GM11168 (cell line): Measurements from ENCODE around the gene HORMAD2.
"Not testable (repeated sequence)": the region's sequence is repeated elsewhere in the genome, so short reads cannot be mapped to it uniquely, and the experiment has no call there.

Experiments used
- in situ Hi-C: fragments of 300-500 bp; cut with MboI; formaldehyde crosslinking; loops from one replicate; pipeline ENCODE4 v1.12.0; 2022; ENCODE audit warnings: low sequenced_read_pairs; ENCODE audit not compliant: unreplicated experiment

HORMAD2 gene

DNA sequence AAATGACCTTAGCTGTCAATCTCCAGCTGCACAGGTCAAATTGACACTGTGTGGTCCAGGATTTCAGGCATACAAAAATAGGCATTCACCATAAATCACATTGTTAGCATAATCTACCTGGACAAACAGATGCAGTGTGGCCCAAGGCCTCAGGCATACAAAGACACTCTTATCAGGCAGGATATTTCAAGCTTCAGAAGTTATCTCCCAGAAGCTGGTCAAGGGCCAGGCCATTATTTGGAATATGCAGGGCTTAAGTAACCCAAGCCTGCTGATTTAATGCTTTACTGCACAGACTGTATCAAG lies 25.5 kb upstream of the HORMAD2 start:
- in situ Hi-C loops = no loop called here

DNA sequence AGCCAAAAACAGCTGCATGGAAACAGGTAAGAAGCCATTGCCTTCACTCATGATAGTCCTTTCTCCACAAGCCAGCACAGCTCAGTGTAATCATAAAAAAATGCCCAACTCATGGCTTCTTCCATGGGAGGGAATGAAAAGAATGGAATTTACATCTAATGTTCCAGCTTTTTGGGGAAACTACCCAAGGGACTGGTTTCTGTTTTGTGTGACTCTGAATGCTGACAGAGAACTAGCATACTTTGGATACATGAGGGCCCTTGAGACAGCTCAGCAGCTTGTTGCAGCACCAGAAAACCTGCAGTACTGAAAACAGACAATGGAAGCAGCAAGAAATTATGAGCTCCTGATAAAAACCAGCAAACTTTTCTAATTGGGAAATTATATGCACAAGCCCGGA lies 24.2 kb upstream of the HORMAD2 start:
- in situ Hi-C loops = no loop called here

DNA sequence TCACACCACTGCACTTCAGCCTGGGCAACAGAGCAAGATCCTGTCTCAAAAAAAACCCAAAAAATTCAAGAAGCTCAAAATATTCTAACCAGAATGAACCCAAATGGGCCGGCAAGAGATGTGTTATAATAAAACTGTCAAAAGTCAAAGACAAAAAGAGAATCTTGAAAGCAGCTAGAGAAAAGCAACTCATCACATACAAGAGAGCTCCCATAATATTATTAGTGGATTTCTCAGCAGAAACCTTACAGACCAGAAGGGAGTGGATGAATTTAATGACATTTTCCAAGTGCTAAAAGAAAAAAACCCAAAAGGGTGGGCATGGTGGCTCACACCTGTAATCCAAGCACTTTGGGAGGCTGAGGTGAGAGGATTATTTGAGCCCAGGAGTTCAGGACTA lies 22.9 kb upstream of the HORMAD2 start:
- in situ Hi-C loops = no loop called here

DNA sequence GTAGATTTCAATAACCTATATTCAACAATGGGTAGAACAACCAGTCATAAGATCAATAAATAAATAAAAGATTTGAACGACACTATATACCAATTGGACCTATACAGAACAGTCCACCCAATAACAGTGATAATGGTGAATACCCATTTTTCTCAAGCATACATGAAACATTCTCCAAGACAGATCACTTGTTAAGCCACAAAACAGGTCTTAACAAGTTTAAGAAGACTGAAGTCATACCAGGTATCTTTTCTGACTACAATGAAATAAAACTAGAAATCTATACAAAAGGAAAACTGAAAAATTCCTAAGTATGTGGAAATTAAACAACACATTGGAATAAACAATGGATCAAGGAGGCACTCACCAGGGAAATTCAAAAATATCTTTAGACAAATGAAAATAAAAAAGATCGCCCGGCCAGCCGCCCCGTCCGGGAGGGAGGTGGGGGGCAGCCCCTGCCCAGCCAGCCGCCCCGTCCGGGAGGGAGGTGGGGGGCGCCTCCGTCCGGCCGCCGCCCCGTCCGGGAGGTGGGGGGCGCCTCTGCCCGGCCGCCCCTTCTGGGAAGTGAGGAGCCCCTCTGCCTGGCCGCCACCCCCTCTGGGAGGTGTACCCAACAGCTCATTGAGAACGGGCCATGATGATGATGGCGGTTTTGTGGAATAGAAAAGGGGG lies 20.8 kb upstream of the HORMAD2 start:
- in situ Hi-C loops = not testable (repeated sequence)

DNA sequence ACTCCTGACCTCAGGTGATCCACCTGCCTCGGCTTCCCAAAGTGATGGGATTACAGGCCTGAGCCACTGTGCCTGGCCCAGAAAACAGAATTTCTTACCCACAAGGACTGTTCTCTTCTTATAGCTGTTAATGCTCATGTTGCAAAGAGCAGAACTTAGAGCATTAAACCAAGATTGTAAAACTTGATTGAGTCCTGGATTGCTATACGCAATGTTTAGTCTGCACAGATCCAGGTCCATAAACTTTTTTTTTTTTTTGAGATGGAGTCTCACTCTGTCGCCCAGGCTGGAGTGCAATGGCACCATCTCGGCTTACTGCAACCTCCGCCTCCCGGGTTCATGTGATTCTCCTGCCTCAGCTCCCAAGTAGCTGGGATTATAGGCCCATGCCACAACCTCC lies 19.2 kb upstream of the HORMAD2 start:
- in situ Hi-C loops = not testable (repeated sequence)

DNA sequence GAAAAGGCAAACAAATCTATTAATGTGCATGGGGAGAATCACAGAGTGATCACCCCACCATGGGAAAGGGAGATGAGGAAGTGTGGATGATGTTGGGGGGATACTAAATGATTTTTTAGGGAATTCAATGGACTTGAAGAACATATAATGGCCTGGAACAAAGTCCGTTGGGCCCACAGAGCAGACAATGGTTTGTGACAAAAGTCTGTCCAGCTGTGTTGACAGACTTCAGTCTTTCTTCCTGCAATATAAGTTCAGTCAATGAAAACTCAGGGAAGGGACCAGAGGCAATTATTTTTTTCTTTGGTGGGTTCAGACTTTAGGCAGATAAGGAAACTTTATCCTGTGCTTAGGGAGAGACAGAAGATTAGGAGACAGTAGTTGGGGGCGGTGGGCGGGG lies 18.0 kb upstream of the HORMAD2 start:
- in situ Hi-C loops = no loop called here

DNA sequence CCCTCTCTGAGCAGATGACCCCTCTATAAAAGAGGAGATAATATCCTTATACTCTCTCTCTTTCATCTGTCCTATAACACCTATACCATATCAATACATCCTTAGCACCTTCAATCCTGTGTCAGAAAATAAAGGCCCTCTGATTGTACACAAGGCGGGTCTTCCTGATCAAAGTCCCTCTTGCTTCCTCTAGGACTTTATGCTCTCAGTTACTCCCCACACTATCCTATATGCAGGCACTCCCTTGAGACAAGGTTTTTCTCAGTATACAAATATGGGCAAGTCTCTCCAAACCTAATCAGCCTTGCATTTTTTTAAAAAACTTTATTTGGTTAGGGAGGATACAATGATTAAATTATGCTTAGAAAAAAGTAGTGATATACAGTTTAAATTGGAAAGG lies 17.3 kb upstream of the HORMAD2 start:
- in situ Hi-C loops = no loop called here

DNA sequence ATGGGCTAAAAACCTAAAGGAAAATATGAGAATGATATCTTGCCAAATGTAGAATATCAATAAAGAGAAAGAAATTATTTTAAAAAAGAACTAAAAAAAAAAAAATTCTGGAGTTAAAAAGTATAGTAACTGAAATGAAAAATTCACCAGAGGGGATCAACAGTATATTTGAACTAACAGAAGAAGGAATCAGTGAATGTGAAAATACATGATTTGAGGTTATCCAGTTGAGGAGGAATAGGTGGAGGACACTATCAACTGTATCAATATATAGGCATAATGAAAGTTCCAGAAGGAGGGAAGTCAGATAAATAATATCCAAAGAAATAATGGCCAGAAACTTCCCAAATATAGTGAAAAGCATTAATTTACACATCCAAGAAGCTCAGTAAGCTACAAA lies 16.1 kb upstream of the HORMAD2 start:
- in situ Hi-C loops = no loop called here

DNA sequence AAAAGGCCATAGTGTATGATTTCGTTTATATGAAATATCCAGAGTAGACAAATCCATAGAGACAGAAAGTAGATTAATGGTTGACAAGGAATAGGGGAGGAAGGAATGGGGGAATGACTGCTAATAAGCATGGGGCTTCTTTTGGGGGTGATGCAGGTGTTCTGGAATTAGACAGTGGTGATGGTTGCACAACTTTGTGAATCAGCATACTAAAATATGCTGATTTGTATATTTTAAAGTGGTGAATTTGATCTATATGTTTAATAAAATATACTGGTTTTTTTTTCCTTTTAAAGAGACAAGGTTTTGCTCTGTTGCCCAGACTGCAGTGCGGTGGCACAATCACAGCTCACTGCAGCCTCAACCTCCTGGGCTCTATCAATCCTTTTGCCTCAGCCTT lies 6.5 kb upstream of the HORMAD2 start:
- in situ Hi-C loops = no loop called here

DNA sequence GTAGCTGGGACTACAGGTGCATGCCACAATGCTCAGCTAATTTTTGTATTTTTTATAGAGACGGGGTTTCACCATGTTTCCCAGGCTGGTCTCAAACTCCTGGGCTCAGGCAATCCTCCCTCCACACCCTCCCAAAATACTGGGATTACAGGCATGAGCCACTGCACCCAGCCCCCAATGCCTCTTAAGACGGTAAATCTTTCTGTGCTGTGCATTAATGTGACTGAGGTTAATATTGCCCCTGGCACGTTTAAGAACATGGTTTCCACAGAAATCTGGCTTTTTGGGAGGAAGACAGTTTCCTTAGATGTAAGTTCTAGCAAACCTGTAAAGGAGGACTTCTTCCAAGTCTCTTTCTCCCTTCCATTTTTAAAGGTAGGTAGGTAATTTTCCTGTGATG lies 6.1 kb upstream of the HORMAD2 start:
- in situ Hi-C loops = no loop called here

DNA sequence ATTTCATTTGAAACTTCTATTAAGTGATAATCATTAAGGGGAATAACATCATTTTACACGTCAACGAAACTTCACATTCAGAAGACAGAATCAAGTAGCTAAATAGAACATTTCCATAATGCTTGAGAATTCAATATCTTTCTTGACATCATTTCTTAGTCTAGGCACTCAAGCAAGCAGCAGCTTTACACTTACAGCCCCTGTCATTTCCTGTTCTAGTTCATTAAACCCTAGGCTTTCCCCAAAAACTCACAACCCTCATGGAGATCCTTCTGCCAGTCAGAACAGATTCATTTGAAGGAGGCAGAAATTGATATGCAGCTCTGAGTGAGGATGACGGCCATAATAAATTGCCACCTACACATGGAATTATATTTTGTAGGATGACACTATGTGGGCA lies 5.3 kb upstream of the HORMAD2 start:
- in situ Hi-C loops = no loop called here

DNA sequence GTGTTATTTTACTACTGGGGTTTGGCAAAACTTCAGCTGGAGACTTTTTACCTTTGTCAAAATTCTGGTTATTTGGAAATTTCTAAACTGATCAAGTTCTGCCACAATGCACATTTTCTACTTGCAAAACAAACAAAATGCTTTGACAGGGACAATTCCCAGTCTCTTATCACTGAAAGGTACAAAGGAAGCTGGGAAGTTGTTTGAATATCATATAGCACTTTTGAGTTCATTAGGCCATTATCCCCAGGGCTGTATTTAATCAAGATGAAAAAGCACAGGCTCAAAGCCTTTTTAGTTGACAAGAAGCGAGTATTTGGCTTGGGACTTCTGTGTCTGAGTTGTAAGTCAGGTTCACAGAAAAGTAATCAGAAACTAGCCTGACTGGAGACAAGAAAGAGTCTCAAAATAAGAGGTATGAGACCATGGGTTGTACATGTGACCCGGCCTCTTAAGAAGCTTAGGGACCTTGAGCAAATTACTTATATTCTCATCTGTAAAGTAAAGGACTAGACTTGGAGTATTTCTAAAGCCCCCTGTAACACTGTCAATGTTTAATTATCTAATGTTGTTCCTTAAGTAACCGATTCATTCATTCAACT lies 2.9 kb upstream of the HORMAD2 start:
- in situ Hi-C loops = no loop called here

DNA sequence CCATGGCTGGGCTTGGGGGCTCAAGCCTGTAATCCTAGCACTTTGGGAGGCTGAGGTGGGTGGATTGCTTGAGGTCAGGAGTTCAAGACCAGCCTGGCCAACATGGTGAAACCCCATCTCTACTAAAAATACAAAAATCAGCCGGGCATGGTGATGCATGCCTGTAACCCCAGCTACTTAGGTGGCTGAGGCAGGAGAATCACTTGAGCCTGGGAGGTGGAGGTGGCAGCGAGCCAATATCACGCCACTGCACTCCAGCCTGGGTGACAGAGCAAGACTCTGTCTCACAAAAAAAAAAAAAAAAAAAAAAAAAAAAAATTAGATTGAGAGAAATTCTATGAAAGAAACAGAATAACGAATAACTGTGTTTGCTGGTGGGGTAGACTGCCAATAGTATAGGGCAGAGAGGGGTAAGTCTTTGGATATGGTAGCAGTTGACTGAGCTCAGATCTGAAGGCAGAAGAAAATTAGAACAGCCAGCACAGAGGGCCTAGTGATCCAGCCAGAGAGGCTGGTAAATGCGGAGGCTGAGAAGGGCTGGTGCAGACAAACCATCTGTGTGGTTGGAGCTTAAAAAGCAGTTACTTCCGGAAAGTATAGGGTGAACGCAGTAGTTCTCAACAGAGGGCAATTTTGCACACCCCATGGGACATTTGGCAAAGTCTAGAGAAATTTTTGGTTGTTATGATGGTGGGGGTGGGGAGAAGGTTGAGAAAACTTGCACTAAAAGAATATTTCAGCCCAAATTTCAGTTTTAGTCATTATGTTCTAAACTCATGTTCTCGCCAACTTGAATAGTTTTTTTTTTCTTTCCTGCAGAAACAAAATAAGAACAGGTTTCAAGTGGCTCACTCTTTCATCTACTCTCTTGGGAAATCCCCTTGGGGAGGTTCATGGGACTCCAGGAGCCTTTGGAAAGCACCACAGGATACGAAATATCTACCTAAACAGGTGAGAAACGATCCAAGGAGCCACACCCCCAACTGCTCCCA lies 1.6 kb upstream of the HORMAD2 start:
- in situ Hi-C loops = no loop called here

DNA sequence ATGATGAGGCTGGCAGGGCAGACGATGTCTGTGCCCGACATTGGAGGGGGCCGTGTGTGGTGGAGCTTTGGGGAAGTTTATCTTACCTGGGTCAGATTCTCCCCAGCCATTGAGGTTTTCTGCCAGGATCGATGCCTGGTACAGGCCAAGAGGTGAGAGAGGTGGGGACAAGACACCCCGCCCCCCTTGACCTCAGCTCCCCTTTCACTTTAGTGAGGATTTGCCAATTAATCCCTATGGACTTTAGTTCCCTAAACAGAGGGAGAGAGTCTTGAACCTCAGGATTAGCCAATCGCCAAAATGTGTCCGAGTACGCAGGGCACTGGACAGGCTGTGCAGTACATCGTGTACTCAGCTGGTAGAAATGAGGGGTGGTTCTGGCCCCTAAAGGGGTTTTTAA lies 541 bp downstream of the HORMAD2 start:
- in situ Hi-C loops = no loop called here

DNA sequence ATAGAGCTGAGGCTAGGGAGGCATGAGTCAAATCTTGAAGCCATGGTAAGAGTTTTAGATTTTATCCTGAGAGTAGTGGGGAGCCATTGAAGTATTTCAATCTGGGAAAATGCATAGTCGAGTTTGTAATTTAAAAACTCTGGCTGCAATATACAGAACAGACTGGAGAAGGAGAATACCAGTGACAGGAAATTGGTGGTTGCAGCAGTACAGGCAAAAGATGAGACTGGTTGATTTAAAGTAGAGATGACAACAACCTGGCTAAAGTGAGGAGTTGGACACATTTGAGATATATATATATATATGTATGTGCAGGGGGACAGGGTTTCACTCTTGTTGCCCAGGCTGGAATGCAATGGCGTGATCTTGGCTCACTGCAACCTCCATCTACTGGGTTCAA lies 6.2 kb downstream of the HORMAD2 start:
- in situ Hi-C loops = no loop called here

DNA sequence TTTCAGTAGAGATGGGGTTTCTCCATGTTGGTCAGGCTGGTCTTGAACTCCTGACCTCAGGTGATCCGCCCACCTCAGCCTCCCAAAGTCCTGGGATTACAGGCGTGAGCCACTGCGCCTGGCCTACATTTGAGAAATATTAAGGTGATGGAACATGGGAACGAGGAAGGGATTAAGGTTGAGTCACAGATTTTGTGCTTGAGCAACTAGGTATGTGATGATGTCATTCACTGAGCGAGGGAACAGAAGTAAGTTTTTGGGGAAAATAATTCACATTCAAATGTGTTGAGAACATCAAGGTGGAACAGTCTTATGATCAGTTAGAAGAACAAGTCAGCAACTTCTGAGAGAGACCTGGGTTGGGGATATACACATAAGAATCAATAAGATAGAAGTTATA lies 6.8 kb downstream of the HORMAD2 start:
- in situ Hi-C loops = not testable (repeated sequence)

DNA sequence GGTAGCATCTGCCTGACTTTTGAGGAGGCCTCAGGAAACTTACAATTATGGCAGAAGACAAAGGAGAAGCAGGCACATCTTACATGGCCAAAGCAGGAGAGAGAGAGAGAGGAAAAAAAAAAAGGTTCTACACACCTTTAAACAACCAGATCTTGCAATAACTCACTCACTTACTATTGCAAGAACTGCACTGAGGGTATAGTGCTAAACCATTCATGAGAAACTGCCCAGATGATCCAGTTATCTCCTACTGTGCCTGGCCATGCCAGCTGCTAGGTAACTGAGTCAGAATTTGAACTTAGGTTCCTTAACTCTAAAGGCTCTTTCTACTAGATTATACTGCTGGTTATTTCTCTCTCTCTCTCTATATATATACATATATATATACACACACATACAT lies 7.3 kb downstream of the HORMAD2 start:
- in situ Hi-C loops = no loop called here

DNA sequence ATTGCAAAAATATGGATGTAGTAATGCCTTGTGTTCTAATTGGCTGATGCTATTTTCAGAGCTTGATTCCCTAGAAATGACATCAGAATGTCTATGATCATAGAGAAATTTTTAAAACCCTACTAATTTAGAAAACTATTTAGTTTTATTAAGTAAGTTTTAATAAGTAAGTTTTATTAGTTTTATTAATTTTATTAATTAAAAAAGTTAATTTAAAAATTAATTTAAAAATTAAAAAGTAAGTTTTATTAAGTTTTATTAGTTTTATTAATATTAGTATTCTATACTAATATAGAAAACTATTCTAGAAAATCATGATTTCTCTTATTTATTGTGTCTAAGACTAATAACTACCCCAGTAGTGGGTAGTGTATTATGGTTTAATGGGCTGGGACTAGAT lies 8.2 kb downstream of the HORMAD2 start:
- in situ Hi-C loops = no loop called here

DNA sequence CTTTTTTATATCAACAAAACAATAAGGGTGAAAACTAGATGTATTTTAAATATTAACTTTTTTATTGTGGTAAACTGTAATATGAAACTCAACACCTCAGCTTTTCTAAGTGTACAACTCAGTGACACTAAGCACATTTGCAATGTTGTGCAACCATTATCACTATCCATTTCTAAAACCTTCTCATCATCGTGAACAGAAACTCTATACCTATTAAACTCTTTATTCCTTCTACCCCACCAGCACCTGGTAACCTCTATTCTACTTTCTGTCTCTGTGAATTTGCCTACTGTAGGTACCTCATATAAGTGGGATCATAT lies 9.4 kb downstream of the HORMAD2 start:
- in situ Hi-C loops = no loop called here

DNA sequence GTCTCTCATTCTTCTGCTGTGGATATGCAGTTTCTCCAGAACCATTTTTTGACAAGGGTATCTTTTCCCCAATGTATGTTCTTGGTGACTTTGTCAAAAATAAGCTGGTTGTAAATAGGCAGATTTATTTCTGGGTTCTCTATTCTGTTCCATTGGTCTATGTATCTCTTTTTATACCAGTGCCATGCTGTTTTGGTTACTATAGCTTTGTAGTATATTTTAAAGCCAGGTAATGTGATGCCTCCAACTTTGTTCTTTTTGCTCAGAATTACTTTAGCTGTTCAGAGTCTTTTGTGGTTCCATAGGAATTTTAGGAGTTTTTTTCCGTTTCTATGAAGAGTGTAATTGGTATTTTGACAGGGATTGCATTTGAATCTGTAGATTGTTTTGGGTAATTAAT lies 12.4 kb downstream of the HORMAD2 start:
- in situ Hi-C loops = no loop called here

DNA sequence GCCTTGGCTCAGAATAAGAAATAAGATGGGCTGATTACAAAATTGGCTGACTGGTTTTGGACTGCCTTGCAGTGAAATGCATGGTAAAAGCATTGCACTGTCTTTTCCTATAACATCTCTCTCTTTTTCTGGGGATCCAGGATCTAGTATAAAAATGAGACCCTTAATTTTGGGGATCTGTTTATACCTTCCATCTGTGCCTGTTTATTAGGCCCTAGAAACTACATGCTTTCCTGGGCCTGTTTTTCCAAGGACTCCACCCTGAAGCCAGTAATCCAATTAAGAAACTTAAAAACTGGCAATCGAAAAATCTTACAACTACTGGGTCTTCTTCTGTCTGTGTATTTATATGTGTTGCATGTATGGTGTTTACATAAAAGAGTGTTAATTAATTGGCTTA lies 14.5 kb downstream of the HORMAD2 start:
- in situ Hi-C loops = no loop called here

DNA sequence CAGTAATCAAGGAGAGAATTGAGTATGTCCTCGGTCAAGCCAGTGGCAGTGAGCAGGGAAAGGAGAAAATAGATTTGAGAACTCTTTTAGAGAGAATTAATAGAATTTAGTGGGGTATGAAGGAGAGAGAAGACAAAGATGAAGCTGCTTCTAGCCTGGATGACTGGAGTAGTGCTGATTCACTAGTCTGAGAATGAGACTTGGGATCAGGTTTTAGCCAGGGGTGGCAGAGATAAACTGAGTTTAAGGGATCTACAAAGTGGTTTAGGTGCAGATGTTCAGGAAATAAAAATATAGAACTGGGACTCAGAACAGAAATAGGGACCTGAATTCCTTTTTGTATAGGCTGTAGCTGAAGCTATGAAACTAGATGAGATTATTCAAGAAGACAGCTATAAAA lies 17.6 kb downstream of the HORMAD2 start:
- in situ Hi-C loops = no loop called here
